ENCODE data around the gene TMEM186. TPM values are rescaled to one million over a fixed set of nuclear protein-coding genes. Genes with fewer than 3 reads are reported as not detected.

TMEM186 gene
- polyA plus RNA-seq, 3 donors = 3.8 to 4.5 (median 4.4) TPM

GRCh38 chr16:8760021-8760420 is 37.4 kb downstream of the TMEM186 start:
- 88% methylated on average over 9 of the region's 10 CpGs for WGBS (ENCODE audit: insufficient coverage)
- H3K27me3 Mint-ChIP-seq (ENCODE audit: low read depth in 3 of 3) = peaks cover 0 to 2% (median 0%) of the 10 kb centered on the region in 3 donors
- no peak for TF ChIP-seq CTCF (IDR thresholded peaks at IDR 0.05)
- Histone ChIP-seq H3K27ac (ENCODE audit: low read depth in 1 of 2, low read length in 2 of 2) (no peak overlapping the region), H3K4me1 (ENCODE audit: control insufficient read depth in 1 of 2, insufficient read depth in 2 of 2, low read length in 2 of 2) (no peaks in the 10 kb centered on the region), H3K9ac (ENCODE audit: insufficient read depth, low read length, poor library complexity, severe bottlenecking) (no peak overlapping the region), H3K27me3 (ENCODE audit: control insufficient read depth in 2 of 2, insufficient read depth in 2 of 2, low read length in 2 of 2) (no peaks in the 10 kb centered on the region), H3K36me3 (replicated peaks in 1 of 2; ENCODE audit: control insufficient read depth in 1 of 2, insufficient read depth in 2 of 2, low read length in 2 of 2) (peaks cover 21 to 40% of the 10 kb centered on the region in 2 donors), H4K20me1 (ENCODE audit: insufficient read depth, low read length) (no peaks in the 10 kb centered on the region), H3K4me3 (replicated peaks in 1 of 3; ENCODE audit: low read depth in 2 of 3, low read length in 3 of 3) (no peak overlapping the region), H3K4me2 (replicated peaks; ENCODE audit: extremely low read depth, low read length, poor library complexity, severe bottlenecking) (no peak overlapping the region), H3K9me3 (replicated peaks in 1 of 2; ENCODE audit: control insufficient read depth in 1 of 2, insufficient read depth in 1 of 2, low read length in 2 of 2) (no peaks in the 10 kb centered on the region), H2AFZ (ENCODE audit: insufficient read depth, low read depth, low read length, poor library complexity, severe bottlenecking) (no peak overlapping the region), H3K79me2 (ENCODE audit: insufficient read depth, low read length) (no peaks in the 10 kb centered on the region)
- no peaks in the 10 kb centered on the region for H3K4me1 Mint-ChIP-seq
- peaks cover 43 to 44% of the 10 kb centered on the region in 2 donors for H3K36me3 Mint-ChIP-seq
- intact Hi-C loops (cut with micrococcal nuclease) = no loop called here
- peak overlapping the region in 2 of 7 donors; percentile 27 to 54 for H3K27ac Mint-ChIP-seq
- no peak overlapping the region for H3K4me3 Mint-ChIP-seq
- DNase-seq = no peak
- peaks cover 0 to 2% (median 0%) of the 10 kb centered on the region in 7 donors for H3K9me3 Mint-ChIP-seq

- 96% methylated on average over 5 of the region's 6 CpGs for WGBS (ENCODE audit: insufficient coverage)
Measured at GRCh38 chr16:8758022-8758421, 39.4 kb downstream of the TMEM186 start.

More at GRCh38 chr16:8758022-8758421, 39.4 kb downstream of the TMEM186 start:
- H2AFZ ChIP-seq (ENCODE audit: insufficient read depth, low read depth, low read length, poor library complexity, severe bottlenecking) = no peak overlapping the region
- H3K27me3 ChIP-seq (ENCODE audit: control insufficient read depth in 2 of 2, insufficient read depth in 2 of 2, low read length in 2 of 2) = no peaks in the 10 kb centered on the region
- Mint-ChIP-seq H3K36me3 (peaks cover 45 to 47% of the 10 kb centered on the region in 2 donors), H3K4me1 (no peaks in the 10 kb centered on the region), H3K27me3 (ENCODE audit: low read depth in 3 of 3) (peaks cover 0 to 3% (median 0%) of the 10 kb centered on the region in 3 donors), H3K4me3 (no peak overlapping the region), H3K27ac (peak overlapping the region in 1 of 7 donors; percentile 35), H3K9me3 (peaks cover 0 to 2% (median 0%) of the 10 kb centered on the region in 7 donors)
- no peak for TF ChIP-seq CTCF (IDR thresholded peaks at IDR 0.05)
- H3K4me3 ChIP-seq (replicated peaks in 1 of 3; ENCODE audit: low read depth in 2 of 3, low read length in 3 of 3) = no peak overlapping the region
- H3K27ac ChIP-seq (ENCODE audit: low read depth in 1 of 2, low read length in 2 of 2) = no peak overlapping the region
- no peak overlapping the region for H3K9ac ChIP-seq (ENCODE audit: insufficient read depth, low read length, poor library complexity, severe bottlenecking)
- intact Hi-C loops (cut with micrococcal nuclease) = no loop called here
- H3K36me3 ChIP-seq (replicated peaks in 1 of 2; ENCODE audit: control insufficient read depth in 1 of 2, insufficient read depth in 2 of 2, low read length in 2 of 2) = peaks cover 14 to 33% of the 10 kb centered on the region in 2 donors
- no peaks in the 10 kb centered on the region for H3K79me2 ChIP-seq (ENCODE audit: insufficient read depth, low read length)
- DNase-seq = no peak
- H3K4me1 ChIP-seq (ENCODE audit: control insufficient read depth in 1 of 2, insufficient read depth in 2 of 2, low read length in 2 of 2) = no peaks in the 10 kb centered on the region
- H3K4me2 ChIP-seq (replicated peaks; ENCODE audit: extremely low read depth, low read length, poor library complexity, severe bottlenecking) = no peak overlapping the region
- no peaks in the 10 kb centered on the region for H4K20me1 ChIP-seq (ENCODE audit: insufficient read depth, low read length)
- H3K9me3 ChIP-seq (replicated peaks in 1 of 2; ENCODE audit: control insufficient read depth in 1 of 2, insufficient read depth in 1 of 2, low read length in 2 of 2) = no peaks in the 10 kb centered on the region
